ENCODE data around the gene VSTM2L. TPM values are rescaled to one million over a fixed set of nuclear protein-coding genes. Genes with fewer than 3 reads are reported as not detected.

VSTM2L gene
- total RNA-seq, 1 donor from 2014 or later, result 15.9 TPM

DNA sequence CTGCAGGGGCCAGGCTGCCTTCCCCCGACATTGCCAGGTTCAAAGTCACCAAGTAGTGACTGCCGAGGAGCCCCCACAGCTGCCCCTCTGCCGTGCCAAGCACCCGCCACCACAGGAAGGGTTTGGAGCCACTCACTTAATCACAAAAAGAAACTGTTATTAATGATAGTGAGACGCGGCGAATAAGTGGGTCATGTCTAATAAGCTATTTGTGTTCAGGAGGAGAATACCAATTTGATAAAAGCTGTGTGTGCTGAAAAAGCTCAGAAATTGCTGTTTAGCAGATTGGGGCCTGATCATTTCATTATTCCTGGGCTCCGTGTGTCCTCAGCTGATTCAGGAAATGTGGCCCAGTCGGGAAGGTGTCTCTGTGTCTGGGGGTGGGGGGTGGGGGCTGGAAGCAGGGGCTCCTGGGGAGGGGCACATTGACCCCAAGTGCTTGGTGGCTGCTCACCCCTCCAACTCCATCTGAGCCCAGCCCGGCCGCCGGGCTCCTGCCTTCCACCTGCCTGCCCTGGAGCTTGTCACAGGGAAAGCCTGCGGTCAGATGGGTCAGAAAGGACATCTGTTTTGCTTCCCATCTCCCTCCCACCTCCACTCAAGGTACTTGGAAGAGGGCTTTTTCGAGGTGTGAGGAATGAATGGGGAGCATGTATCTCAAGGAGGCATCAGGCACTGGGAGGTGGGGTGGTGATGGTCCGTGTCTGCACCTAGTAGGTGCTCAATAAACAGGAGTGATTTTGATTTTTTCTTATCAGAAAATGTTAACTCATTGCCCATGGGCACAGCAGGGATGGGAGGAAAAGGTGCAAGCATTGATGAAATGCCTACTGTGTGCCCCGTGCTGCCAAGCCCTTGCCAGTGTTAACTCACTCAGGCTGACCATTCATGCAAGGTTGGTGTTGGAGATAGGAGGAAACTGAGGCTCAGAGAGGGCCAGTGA is 3.0 kb downstream of the VSTM2L start:
- no peak overlapping the region for H3K27ac Mint-ChIP-seq (ENCODE audit: unreplicated experiment)
- peaks cover 11% of the 10 kb centered on the region for H3K9me3 Mint-ChIP-seq (ENCODE audit: unreplicated experiment)
- no peaks in the 10 kb centered on the region for H3K36me3 Mint-ChIP-seq (ENCODE audit: unreplicated experiment)
- H3K4me1 Mint-ChIP-seq (ENCODE audit: low read depth, unreplicated experiment), result peaks cover 25% of the 10 kb centered on the region
- DNase-seq, result no peak
- no peak overlapping the region for H3K4me3 Mint-ChIP-seq (ENCODE audit: unreplicated experiment)
- H3K27me3 Mint-ChIP-seq (ENCODE audit: unreplicated experiment), result peaks cover 11% of the 10 kb centered on the region
- TF ChIP-seq, protein P1, sequence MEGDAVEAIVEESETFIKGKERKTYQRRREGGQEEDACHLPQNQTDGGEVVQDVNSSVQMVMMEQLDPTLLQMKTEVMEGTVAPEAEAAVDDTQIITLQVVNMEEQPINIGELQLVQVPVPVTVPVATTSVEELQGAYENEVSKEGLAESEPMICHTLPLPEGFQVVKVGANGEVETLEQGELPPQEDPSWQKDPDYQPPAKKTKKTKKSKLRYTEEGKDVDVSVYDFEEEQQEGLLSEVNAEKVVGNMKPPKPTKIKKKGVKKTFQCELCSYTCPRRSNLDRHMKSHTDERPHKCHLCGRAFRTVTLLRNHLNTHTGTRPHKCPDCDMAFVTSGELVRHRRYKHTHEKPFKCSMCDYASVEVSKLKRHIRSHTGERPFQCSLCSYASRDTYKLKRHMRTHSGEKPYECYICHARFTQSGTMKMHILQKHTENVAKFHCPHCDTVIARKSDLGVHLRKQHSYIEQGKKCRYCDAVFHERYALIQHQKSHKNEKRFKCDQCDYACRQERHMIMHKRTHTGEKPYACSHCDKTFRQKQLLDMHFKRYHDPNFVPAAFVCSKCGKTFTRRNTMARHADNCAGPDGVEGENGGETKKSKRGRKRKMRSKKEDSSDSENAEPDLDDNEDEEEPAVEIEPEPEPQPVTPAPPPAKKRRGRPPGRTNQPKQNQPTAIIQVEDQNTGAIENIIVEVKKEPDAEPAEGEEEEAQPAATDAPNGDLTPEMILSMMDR (IDR thresholded peaks at IDR 0.05; ENCODE audit: partially characterized antibody, unreplicated experiment), result no peak

DNA sequence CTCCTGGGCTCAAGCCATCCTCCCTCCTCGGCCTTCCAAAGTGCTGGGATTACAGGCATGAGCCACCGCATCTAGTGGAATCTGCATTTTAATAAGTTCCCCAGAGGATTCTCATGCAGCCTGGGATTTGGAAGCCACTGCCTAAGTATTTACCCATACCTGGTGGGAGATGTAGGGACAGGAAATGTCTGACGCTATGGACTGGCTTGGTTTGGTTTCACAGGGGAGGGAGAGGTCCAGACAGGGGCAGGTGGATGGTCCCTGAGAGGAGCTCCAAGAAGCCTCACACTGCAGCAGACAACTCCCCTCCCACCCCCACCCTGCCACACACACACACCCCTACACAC is 4.4 kb downstream of the VSTM2L start:
- H3K27ac Mint-ChIP-seq (ENCODE audit: unreplicated experiment), result no peak overlapping the region
- H3K4me3 Mint-ChIP-seq (ENCODE audit: unreplicated experiment), result no peak overlapping the region
- H3K4me1 Mint-ChIP-seq (ENCODE audit: low read depth, unreplicated experiment), result peaks cover 29% of the 10 kb centered on the region
- DNase-seq, result no peak
- TF ChIP-seq, protein P1 (IDR thresholded peaks at IDR 0.05; ENCODE audit: partially characterized antibody, unreplicated experiment), result no peak
- H3K27me3 Mint-ChIP-seq (ENCODE audit: unreplicated experiment), result peaks cover 12% of the 10 kb centered on the region
- peaks cover 14% of the 10 kb centered on the region for H3K9me3 Mint-ChIP-seq (ENCODE audit: unreplicated experiment)
- H3K36me3 Mint-ChIP-seq (ENCODE audit: unreplicated experiment), result no peaks in the 10 kb centered on the region

DNA sequence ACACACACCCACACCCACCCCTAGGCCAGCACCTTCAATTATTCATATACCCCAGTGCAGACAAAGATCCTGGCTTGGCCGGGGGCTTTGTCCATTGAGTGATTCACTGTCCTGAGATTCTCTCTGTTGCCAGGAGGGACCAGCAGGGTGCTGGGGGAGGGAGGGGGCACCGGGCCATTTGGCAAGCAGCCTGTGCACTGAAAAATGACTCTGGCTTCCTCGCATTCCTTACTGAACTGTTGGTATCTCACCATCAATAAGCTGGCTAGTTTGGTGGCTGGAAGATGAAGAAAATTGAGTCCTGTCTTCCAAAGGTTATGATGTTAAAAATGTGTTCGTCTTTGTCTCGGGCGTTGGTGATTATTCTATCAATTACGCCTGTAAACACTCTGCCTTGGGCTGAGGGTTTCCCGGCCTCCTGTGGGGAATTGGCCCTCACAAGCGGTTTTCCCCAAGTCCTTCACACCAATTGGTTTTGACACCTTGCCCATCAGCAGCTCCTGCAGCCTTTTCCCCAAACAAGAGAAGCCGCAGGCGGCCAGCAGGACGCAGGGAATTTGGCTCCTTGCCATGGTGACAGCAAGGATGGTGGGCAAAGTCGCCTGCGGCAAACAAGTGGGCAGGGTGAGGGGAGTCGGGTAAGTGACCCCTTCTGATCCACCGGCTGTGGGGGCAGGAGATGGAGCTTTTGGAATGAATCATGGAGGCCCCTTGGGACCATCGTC is 4.9 kb downstream of the VSTM2L start:
- TF ChIP-seq, protein P1 (IDR thresholded peaks at IDR 0.05; ENCODE audit: partially characterized antibody, unreplicated experiment), result no peak
- Mint-ChIP-seq H3K27ac (ENCODE audit: unreplicated experiment) (peak overlapping the region; percentile 6), H3K36me3 (ENCODE audit: unreplicated experiment) (no peaks in the 10 kb centered on the region), H3K4me3 (ENCODE audit: unreplicated experiment) (no peak overlapping the region), H3K4me1 (ENCODE audit: low read depth, unreplicated experiment) (peaks cover 33% of the 10 kb centered on the region), H3K9me3 (ENCODE audit: unreplicated experiment) (peaks cover 17% of the 10 kb centered on the region), H3K27me3 (ENCODE audit: unreplicated experiment) (peaks cover 12% of the 10 kb centered on the region)
- peak; percentile 56 for DNase-seq

DNA sequence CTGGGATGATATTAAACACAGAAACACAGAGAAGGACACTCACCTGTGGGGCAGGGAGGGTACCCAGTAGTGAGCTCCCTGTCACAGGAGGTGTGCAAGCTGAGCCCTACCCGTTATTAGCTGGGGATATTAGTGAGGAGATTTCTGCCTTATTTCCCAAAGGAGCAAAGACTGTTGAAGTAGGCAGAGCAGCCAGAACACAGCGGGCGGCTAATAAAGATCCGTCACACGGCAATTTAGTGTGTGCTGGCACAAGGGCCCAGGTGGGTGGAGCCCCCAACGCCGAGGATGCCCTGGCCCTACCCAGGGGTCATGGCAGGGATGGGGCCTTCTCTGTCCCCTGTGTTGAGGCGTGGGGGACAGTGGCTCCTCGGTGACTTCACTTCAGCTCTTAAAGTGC is 8.3 kb downstream of the VSTM2L start:
- Mint-ChIP-seq H3K36me3 (ENCODE audit: unreplicated experiment) (peaks cover 4% of the 10 kb centered on the region), H3K27me3 (ENCODE audit: unreplicated experiment) (peaks cover 15% of the 10 kb centered on the region), H3K4me1 (ENCODE audit: low read depth, unreplicated experiment) (peaks cover 49% of the 10 kb centered on the region), H3K27ac (ENCODE audit: unreplicated experiment) (no peak overlapping the region), H3K4me3 (ENCODE audit: unreplicated experiment) (peak overlapping the region; percentile 25), H3K9me3 (ENCODE audit: unreplicated experiment) (peaks cover 18% of the 10 kb centered on the region)
- TF ChIP-seq, protein P1 (IDR thresholded peaks at IDR 0.05; ENCODE audit: partially characterized antibody, unreplicated experiment), result no peak
- DNase-seq, result no peak

Measured in glutamatergic neuron (in vitro differentiated cells).